ENCODE results near the gene HIGD1C.

DNA sequence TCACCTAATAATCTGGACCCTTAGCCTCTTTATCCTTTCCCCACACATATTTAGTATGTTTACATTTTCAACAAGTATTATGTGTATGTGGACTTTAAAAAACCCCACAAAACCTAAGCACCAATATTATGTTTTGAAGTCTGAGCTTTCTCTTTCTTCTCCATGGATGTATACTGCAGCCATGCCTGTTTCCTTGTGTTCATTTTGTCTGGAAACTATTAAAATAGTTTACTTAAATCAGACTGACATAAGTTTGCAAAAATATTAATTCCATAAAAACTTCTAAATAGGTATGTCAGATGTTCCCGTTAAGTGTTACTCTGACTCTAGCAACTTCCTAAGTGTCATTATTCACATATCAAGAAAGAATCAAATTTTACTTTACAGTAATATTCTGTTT is 2.9 kb downstream of the HIGD1C start:
- TF ChIP-seq, protein P1, sequence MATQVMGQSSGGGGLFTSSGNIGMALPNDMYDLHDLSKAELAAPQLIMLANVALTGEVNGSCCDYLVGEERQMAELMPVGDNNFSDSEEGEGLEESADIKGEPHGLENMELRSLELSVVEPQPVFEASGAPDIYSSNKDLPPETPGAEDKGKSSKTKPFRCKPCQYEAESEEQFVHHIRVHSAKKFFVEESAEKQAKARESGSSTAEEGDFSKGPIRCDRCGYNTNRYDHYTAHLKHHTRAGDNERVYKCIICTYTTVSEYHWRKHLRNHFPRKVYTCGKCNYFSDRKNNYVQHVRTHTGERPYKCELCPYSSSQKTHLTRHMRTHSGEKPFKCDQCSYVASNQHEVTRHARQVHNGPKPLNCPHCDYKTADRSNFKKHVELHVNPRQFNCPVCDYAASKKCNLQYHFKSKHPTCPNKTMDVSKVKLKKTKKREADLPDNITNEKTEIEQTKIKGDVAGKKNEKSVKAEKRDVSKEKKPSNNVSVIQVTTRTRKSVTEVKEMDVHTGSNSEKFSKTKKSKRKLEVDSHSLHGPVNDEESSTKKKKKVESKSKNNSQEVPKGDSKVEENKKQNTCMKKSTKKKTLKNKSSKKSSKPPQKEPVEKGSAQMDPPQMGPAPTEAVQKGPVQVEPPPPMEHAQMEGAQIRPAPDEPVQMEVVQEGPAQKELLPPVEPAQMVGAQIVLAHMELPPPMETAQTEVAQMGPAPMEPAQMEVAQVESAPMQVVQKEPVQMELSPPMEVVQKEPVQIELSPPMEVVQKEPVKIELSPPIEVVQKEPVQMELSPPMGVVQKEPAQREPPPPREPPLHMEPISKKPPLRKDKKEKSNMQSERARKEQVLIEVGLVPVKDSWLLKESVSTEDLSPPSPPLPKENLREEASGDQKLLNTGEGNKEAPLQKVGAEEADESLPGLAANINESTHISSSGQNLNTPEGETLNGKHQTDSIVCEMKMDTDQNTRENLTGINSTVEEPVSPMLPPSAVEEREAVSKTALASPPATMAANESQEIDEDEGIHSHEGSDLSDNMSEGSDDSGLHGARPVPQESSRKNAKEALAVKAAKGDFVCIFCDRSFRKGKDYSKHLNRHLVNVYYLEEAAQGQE (IDR thresholded peaks at IDR 0.05): no peak
- TF ChIP-seq, protein P2, sequence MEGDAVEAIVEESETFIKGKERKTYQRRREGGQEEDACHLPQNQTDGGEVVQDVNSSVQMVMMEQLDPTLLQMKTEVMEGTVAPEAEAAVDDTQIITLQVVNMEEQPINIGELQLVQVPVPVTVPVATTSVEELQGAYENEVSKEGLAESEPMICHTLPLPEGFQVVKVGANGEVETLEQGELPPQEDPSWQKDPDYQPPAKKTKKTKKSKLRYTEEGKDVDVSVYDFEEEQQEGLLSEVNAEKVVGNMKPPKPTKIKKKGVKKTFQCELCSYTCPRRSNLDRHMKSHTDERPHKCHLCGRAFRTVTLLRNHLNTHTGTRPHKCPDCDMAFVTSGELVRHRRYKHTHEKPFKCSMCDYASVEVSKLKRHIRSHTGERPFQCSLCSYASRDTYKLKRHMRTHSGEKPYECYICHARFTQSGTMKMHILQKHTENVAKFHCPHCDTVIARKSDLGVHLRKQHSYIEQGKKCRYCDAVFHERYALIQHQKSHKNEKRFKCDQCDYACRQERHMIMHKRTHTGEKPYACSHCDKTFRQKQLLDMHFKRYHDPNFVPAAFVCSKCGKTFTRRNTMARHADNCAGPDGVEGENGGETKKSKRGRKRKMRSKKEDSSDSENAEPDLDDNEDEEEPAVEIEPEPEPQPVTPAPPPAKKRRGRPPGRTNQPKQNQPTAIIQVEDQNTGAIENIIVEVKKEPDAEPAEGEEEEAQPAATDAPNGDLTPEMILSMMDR (IDR thresholded peaks at IDR 0.05; ENCODE audit: low read depth, low read length, missing input control): no peak
- TF ChIP-seq TAF1 (conservative IDR thresholded peaks at IDR 0.05): no peak
- TF ChIP-seq, protein P3, sequence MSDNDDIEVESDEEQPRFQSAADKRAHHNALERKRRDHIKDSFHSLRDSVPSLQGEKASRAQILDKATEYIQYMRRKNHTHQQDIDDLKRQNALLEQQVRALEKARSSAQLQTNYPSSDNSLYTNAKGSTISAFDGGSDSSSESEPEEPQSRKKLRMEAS (IDR thresholded peaks at IDR 0.05): no peak
- no peak for TF ChIP-seq FOXA1 (IDR thresholded peaks at IDR 0.05)
- TF ChIP-seq HNF4G (IDR thresholded peaks at IDR 0.05): no peak
- TF ChIP-seq GABPA (IDR thresholded peaks at IDR 0.05 in 1 of 2, conservative IDR thresholded peaks at IDR 0.05 in 1 of 2): no peak
- TF ChIP-seq RXRA (IDR thresholded peaks at IDR 0.05): no peak
- no peak for TF ChIP-seq JUND (IDR thresholded peaks at IDR 0.05)
- no peak for TF ChIP-seq NR2F2 (IDR thresholded peaks at IDR 0.05)
- no peak for TF ChIP-seq YY1 (IDR thresholded peaks at IDR 0.05)
- TF ChIP-seq EGR1 (IDR thresholded peaks at IDR 0.05; ENCODE audit: low read depth in 2 of 2): no peak
